IPS-18c (cell line): ENCODE measurements around the gene HBS1L.

Experiments used
- H3K4me3 ChIP-seq: 2 replicates; pipeline ENCODE4 v1.7.0; 2013; ENCODE audit warnings: low read depth, mild to moderate bottlenecking, low read length, moderate library complexity; ENCODE audit not compliant: insufficient read depth
- H3K9me3 ChIP-seq: one replicate; pipeline ENCODE4 v1.6.1; 2013; ENCODE audit warnings: mild to moderate bottlenecking, low read length, moderate library complexity; ENCODE audit not compliant: control insufficient read depth, insufficient read depth

The HBS1L gene

GRCh38 chr6:134921276-134921675, 133.3 kb downstream of the HBS1L start:
- Histone ChIP-seq H3K4me3 (no peak overlapping the region), H3K9me3 (no peaks in the 10 kb centered on the region)

GRCh38 chr6:134920422-134920821, 134.2 kb downstream of the HBS1L start:
- Histone ChIP-seq H3K9me3 (no peaks in the 10 kb centered on the region), H3K4me3 (no peak overlapping the region)

GRCh38 chr6:134918418-134918961, 136.1 kb downstream of the HBS1L start:
- H3K9me3 ChIP-seq = no peaks in the 10 kb centered on the region
- no peak overlapping the region for H3K4me3 ChIP-seq

GRCh38 chr6:134911547-134911946, 143.1 kb downstream of the HBS1L start:
- Histone ChIP-seq H3K9me3 (no peaks in the 10 kb centered on the region), H3K4me3 (no peak overlapping the region)

- H3K9me3 ChIP-seq = no peaks in the 10 kb centered on the region
- no peak overlapping the region for H3K4me3 ChIP-seq
Observed at GRCh38 chr6:134910593-134910935, 144.1 kb downstream of the HBS1L start.
